Stimulated activated naive CD8-positive, alpha-beta T cell treated with anti-CD3 and anti-CD28 coated beads, Interleukin-15, amount 100 ng/mL, for 72 hours (primary cell): ENCODE measurements around the gene GSTP1.
"Not testable (repeated sequence)": the region's sequence is repeated elsewhere in the genome, so short reads cannot be mapped to it uniquely, and the experiment has no call there.

Experiments
- ATAC-seq: fragments of 150-1000 bp; cut with Tn5 transposase; 2 replicates; pipeline ENCODE4 v1.10.0; 2021; ENCODE audit warnings: mild to moderate bottlenecking, moderate library complexity
- DNase-seq, 2 donors: peaks; one replicate each; pipeline ENCODE4 v3.0.0; 2021 to 2022
- H3K27ac Mint-ChIP-seq, 2 donors: one replicate each; pipeline ENCODE4 v1.8.0; 2022; ENCODE audit warnings: mild to moderate bottlenecking in 2 of 2, mixed read lengths in 2 of 2, moderate library complexity in 2 of 2
- H3K27me3 Mint-ChIP-seq: one replicate; pipeline ENCODE4 v1.8.0; 2022; ENCODE audit warnings: mixed read lengths
- H3K4me1 Mint-ChIP-seq: one replicate; pipeline ENCODE4 v1.8.0; 2022; ENCODE audit warnings: mild to moderate bottlenecking, mixed read lengths
- H3K4me3 Mint-ChIP-seq, 2 donors: one replicate each; pipeline ENCODE4 v1.8.0; 2022; ENCODE audit warnings: mild to moderate bottlenecking in 2 of 2, mixed read lengths in 2 of 2, moderate library complexity in 1 of 2
- H3K9me3 Mint-ChIP-seq, 2 donors: one replicate each; pipeline ENCODE4 v1.8.0; 2022; ENCODE audit warnings: mixed read lengths in 2 of 2

Gene GSTP1

DNA sequence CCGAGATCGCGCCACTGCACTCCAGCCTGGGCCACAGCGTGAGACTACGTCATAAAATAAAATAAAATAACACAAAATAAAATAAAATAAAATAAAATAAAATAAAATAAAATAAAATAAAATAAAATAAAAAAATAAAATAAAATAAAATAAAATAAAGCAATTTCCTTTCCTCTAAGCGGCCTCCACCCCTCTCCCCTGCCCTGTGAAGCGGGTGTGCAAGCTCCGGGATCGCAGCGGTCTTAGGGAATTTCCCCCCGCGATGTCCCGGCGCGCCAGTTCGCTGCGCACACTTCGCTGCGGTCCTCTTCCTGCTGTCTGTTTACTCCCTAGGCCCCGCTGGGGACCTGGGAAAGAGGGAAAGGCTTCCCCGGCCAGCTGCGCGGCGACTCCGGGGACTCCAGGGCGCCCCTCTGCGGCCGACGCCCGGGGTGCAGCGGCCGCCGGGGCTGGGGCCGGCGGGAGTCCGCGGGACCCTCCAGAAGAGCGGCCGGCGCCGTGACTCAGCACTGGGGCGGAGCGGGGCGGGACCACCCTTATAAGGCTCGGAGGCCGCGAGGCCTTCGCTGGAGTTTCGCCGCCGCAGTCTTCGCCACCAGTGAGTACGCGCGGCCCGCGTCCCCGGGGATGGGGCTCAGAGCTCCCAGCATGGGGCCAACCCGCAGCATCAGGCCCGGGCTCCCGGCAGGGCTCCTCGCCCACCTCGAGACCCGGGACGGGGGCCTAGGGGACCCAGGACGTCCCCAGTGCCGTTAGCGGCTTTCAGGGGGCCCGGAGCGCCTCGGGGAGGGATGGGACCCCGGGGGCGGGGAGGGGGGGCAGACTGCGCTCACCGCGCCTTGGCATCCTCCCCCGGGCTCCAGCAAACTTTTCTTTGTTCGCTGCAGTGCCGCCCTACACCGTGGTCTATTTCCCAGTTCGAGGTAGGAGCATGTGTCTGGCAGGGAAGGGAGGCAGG is at the start of gene GSTP1:
GSTP1 (plus strand) TSS at position 566 of the 958 bp plus-strand sequence; CDS start at position 598, 32 bp downstream.
- Mint-ChIP-seq H3K9me3 (peaks cover 10 to 15% of the 10 kb centered on the region in 2 donors), H3K4me3 (peak within 1 kb of the TSS; percentile 92 to 97), H3K4me1 (peaks cover 59% of the 10 kb centered on the region), H3K27ac (peak within 1 kb of the TSS; percentile 96 to 98), H3K27me3 (peaks cover 32% of the 10 kb centered on the region)
- DNase-seq (peak; percentile 82 to 84), ATAC-seq (peak; percentile 94)

DNA sequence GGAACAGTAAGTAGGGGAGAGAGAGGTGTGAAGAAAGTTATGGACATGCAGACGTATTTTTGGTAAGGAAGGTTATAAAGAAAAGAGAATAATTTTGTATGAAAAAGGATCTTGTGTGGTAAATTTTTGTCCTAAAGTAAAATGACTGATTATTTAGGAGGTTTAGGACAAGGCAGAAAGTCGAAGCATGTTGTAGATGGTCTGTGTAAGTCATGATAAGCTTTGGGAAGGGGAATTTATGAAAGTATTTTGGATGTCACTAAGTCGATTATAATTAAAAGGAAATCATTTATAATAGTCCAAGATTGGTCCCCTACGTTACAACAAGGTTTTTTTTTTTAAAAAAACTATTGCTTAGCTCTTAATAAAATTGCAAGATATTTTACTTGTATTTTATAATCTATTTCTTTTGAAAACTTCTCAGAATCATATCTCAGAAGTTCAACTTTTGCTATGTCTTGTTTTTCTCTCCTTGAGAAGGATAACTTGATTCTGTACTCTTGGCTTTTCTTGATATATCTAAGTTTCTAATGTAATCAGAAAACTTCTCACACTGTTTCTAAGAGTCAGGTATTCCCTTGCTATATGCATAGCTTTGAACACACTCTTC is 49.4 kb upstream of the GSTP1 start:
- H3K4me1 Mint-ChIP-seq, result no peaks in the 10 kb centered on the region
- H3K4me3 Mint-ChIP-seq, result no peak overlapping the region
- no peak for DNase-seq
- no peaks in the 10 kb centered on the region for H3K27me3 Mint-ChIP-seq
- no peak overlapping the region for H3K27ac Mint-ChIP-seq
- peaks cover 25 to 26% of the 10 kb centered on the region in 2 donors for H3K9me3 Mint-ChIP-seq
- ATAC-seq, result no peak

GRCh38 chr11:67535561-67535960 is 48.1 kb upstream of the GSTP1 start:
- H3K27me3 Mint-ChIP-seq, result no peaks in the 10 kb centered on the region
- ATAC-seq, result no peak
- H3K4me3 Mint-ChIP-seq, result no peak overlapping the region
- no peaks in the 10 kb centered on the region for H3K4me1 Mint-ChIP-seq
- H3K27ac Mint-ChIP-seq, result no peak overlapping the region
- peaks cover 25 to 26% of the 10 kb centered on the region in 2 donors for H3K9me3 Mint-ChIP-seq
- no peak for DNase-seq

DNA sequence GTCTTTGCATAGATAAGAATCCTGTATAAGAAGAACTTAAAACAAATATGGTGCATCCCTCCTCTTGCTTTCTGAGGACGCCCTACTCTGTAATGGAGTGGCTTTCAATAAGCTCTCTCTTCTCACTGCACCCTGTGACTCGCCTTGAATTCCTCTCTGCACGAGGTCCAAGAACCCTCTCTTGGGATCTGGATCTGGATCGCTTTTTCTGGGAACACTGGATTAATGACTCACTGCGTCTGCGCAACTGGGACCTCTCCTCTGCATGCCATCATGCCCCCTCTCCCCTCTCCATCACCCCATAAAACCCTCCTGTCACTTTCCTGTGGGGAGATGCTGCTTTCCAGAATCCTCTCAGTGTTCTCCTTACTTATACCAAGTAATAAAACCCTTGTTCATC is 45.3 kb upstream of the GSTP1 start:
- no peak overlapping the region for H3K4me3 Mint-ChIP-seq
- H3K9me3 Mint-ChIP-seq, result peaks cover 13 to 15% of the 10 kb centered on the region in 2 donors
- DNase-seq (no peak), ATAC-seq (no peak)
- no peaks in the 10 kb centered on the region for H3K4me1 Mint-ChIP-seq
- H3K27ac Mint-ChIP-seq, result no peak overlapping the region
- H3K27me3 Mint-ChIP-seq, result no peaks in the 10 kb centered on the region

GRCh38 chr11:67538823-67539505 is 44.6 kb upstream of the GSTP1 start:
- Mint-ChIP-seq H3K4me3 (no peak overlapping the region), H3K27me3 (no peaks in the 10 kb centered on the region), H3K9me3 (peaks cover 7 to 8% of the 10 kb centered on the region in 2 donors), H3K4me1 (no peaks in the 10 kb centered on the region), H3K27ac (no peak overlapping the region)
- DNase-seq (no peak), ATAC-seq (no peak)

GRCh38 chr11:67539550-67539949 is 44.1 kb upstream of the GSTP1 start:
- ATAC-seq (no peak), DNase-seq (no peak)
- Mint-ChIP-seq H3K4me1 (no peaks in the 10 kb centered on the region), H3K27ac (no peak overlapping the region), H3K4me3 (no peak overlapping the region), H3K27me3 (no peaks in the 10 kb centered on the region), H3K9me3 (peaks cover 2% of the 10 kb centered on the region in 2 donors)

DNA sequence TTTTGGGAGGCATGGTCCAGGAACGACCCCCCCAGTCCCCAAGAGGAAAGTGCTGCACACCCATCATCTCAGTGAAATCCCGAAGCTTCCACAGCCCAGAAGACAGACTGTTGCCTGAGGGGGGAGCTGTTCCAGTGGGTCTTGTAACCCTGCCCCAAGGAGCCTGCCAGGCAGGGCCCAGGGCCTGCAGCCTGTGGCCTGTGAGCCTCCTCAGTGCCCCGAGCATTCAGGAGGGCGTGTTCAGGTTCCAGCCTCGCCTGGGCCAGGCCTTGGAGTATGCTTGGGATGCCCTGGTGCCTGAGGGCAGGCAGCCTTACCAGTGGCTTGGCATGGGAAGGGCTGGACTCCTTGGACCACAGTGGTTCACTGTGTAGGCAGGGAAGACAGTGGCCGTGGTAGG is 42.4 kb upstream of the GSTP1 start:
- H3K27me3 Mint-ChIP-seq, result no peaks in the 10 kb centered on the region
- DNase-seq, result no peak
- ATAC-seq, result no peak
- H3K4me1 Mint-ChIP-seq, result no peaks in the 10 kb centered on the region
- H3K27ac Mint-ChIP-seq, result no peak overlapping the region
- no peak overlapping the region for H3K4me3 Mint-ChIP-seq
- no peaks in the 10 kb centered on the region for H3K9me3 Mint-ChIP-seq

DNA sequence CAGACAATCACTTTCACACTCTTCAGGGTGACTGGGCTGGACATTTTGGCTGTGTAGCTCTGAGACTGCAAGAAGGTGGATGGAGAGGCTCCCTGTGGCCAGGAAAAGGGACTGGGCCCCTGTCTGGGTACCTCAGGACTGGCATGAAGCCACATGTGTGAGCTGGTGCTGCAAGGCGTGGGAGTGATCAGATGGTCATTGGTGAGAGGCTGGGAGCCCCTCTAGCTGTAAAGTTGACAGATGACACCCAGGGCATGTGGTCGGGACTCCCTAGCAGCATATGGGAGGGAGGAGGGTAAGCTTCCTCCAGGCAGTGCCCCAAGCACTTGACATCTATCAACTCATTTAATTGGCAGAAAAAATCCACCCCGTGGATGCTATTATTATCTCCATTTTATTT is 41.4 kb upstream of the GSTP1 start:
- DNase-seq, result no peak
- no peaks in the 10 kb centered on the region for H3K9me3 Mint-ChIP-seq
- no peak overlapping the region for H3K4me3 Mint-ChIP-seq
- H3K27me3 Mint-ChIP-seq, result peaks cover 8% of the 10 kb centered on the region
- H3K4me1 Mint-ChIP-seq, result no peaks in the 10 kb centered on the region
- H3K27ac Mint-ChIP-seq, result no peak overlapping the region
- no peak for ATAC-seq

- DNase-seq (no peak), ATAC-seq (no peak)
- no peak overlapping the region for H3K4me3 Mint-ChIP-seq
- peaks cover 8% of the 10 kb centered on the region for H3K27me3 Mint-ChIP-seq
- H3K4me1 Mint-ChIP-seq, result no peaks in the 10 kb centered on the region
- H3K9me3 Mint-ChIP-seq, result no peaks in the 10 kb centered on the region
- no peak overlapping the region for H3K27ac Mint-ChIP-seq
These were observed 40.6 kb upstream of the GSTP1 start for GRCh38 chr11:67542971-67543370.

- no peak overlapping the region for H3K4me3 Mint-ChIP-seq
- no peaks in the 10 kb centered on the region for H3K4me1 Mint-ChIP-seq
- no peaks in the 10 kb centered on the region for H3K9me3 Mint-ChIP-seq
- no peak for DNase-seq
- ATAC-seq, result no peak
- H3K27ac Mint-ChIP-seq, result no peak overlapping the region
- H3K27me3 Mint-ChIP-seq, result peaks cover 8% of the 10 kb centered on the region
These were observed 40.0 kb upstream of the GSTP1 start for GRCh38 chr11:67543585-67543984.

GRCh38 chr11:67544616-67545242 is 38.9 kb upstream of the GSTP1 start:
- Mint-ChIP-seq H3K27ac (peak overlapping the region in 1 of 2 donors; percentile 13), H3K9me3 (no peaks in the 10 kb centered on the region), H3K4me1 (no peaks in the 10 kb centered on the region), H3K4me3 (no peak overlapping the region), H3K27me3 (peaks cover 8% of the 10 kb centered on the region)
- DNase-seq (no peak), ATAC-seq (no peak)

DNA sequence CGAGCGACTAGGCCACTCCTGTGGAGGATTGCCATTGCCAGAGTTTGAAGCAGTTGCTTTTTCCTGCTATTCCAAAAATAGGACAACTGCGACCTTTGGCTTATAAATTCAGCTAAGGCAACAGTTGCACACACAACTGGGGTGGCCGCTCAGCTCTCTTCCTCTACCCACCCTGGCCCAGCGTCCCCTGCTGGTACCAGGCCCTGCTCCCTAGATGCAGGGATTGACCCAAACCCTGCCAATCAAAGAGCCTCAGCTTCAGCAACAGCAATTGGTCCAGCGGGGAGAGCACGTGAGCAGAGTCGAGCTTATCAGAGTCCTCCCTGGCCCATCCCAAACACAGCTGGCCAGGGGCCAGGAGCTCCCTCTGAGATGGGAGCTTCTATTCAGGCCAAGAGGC is 38.3 kb upstream of the GSTP1 start:
- ATAC-seq (no peak), DNase-seq (no peak)
- Mint-ChIP-seq H3K4me1 (no peaks in the 10 kb centered on the region), H3K27me3 (peaks cover 8% of the 10 kb centered on the region), H3K9me3 (no peaks in the 10 kb centered on the region), H3K4me3 (no peak overlapping the region), H3K27ac (no peak overlapping the region)

DNA sequence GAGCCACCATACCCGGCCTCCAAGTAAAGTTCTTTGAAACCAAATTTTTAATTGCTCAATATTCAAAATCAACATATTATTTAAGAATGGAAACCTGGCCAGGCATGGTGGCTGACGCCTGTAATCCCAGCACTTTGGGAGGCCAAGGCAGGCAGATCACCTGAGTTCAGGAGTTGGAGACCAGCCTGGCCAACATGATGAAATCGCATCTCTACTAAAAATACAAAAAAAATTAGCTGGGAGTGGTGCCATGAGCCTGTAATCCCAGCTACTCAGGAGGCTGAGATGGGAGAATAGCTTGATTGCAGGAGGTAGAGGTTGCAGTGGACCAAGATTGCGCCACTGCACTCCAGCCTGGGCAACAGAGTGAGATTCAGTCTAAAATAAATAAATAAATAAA is 35.5 kb upstream of the GSTP1 start:
- not testable (repeated sequence) for H3K4me1 Mint-ChIP-seq, DNase-seq, ATAC-seq, H3K4me3 Mint-ChIP-seq, H3K27ac Mint-ChIP-seq
- H3K27me3 Mint-ChIP-seq, result peaks cover 17% of the 10 kb centered on the region
- H3K9me3 Mint-ChIP-seq, result peaks cover 13 to 20% of the 10 kb centered on the region in 2 donors

- no peaks in the 10 kb centered on the region for H3K4me1 Mint-ChIP-seq
- H3K27ac Mint-ChIP-seq, result no peak overlapping the region
- DNase-seq (no peak), ATAC-seq (no peak)
- H3K4me3 Mint-ChIP-seq, result no peak overlapping the region
- peaks cover 13 to 20% of the 10 kb centered on the region in 2 donors for H3K9me3 Mint-ChIP-seq
- peaks cover 17% of the 10 kb centered on the region for H3K27me3 Mint-ChIP-seq
These were observed 35.0 kb upstream of the GSTP1 start for GRCh38 chr11:67548555-67549110.

DNA sequence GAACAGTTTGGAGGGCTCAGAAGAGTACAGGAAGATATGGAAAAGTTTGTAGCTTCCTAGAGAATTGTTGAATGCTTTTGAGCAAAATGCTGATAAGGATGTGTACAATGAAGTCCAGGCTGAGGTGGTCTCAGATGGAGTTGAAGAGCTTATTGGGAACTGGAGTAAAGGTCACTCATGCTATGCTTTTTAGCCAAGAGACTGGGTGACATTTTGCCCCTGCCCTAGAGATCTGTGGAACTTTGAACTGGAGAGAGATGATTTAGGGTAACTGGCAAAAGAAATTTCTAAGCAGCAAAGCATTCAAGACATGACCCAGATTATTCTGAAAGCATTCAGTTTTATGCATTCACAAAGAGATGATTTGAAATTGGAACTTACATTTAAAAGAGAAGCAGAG is 32.5 kb upstream of the GSTP1 start:
- Mint-ChIP-seq H3K4me3 (no peak overlapping the region), H3K27me3 (peaks cover 17% of the 10 kb centered on the region), H3K27ac (no peak overlapping the region), H3K9me3 (peaks cover 13 to 20% of the 10 kb centered on the region in 2 donors), H3K4me1 (no peaks in the 10 kb centered on the region)
- DNase-seq, result no peak
- ATAC-seq, result no peak
